ENCODE data around the gene SLC7A9. TPM values are rescaled to one million over a fixed set of nuclear protein-coding genes. Genes with fewer than 3 reads are reported as not detected.
"Not testable (repeated sequence)": the region's sequence is repeated elsewhere in the genome, so short reads cannot be mapped to it uniquely, and the experiment has no call there.

SLC7A9 gene
- total RNA-seq, 1 experiment from 2014 or later, result not detected

GRCh38 chr19:32866061-32866460 is 3.5 kb downstream of the SLC7A9 start:
- no peaks in the 10 kb centered on the region for H3K4me1 ChIP-seq (replicated peaks)
- DNase-seq (ENCODE audit: low read depth in 1 of 2, low spot score in 2 of 2), result no peak
- H3K27ac ChIP-seq, result no peak overlapping the region
- H3K9me3 ChIP-seq (replicated peaks), result no peaks in the 10 kb centered on the region
- no peak overlapping the region for H3K4me3 ChIP-seq
- H3K27me3 ChIP-seq (replicated peaks), result 0 out of 2 replicates have a peak, but pooled peaks cover 2% of the 10 kb centered on the region
- H3K36me3 ChIP-seq, result no peaks in the 10 kb centered on the region

- H3K36me3 ChIP-seq, result no peaks in the 10 kb centered on the region
- no peak for DNase-seq (ENCODE audit: low read depth in 1 of 2, low spot score in 2 of 2)
- no peaks in the 10 kb centered on the region for H3K9me3 ChIP-seq (replicated peaks)
- H3K4me3 ChIP-seq, result no peak overlapping the region
- no peaks in the 10 kb centered on the region for H3K27me3 ChIP-seq (replicated peaks)
- H3K4me1 ChIP-seq (replicated peaks), result no peaks in the 10 kb centered on the region
- no peak overlapping the region for H3K27ac ChIP-seq
Observed at GRCh38 chr19:32865326-32865725, 4.2 kb downstream of the SLC7A9 start.

GRCh38 chr19:32864318-32865007 is 5.1 kb downstream of the SLC7A9 start:
- H3K27ac ChIP-seq, result no peak overlapping the region
- H3K4me1 ChIP-seq (replicated peaks), result no peaks in the 10 kb centered on the region
- no peak for DNase-seq (ENCODE audit: low read depth in 1 of 2, low spot score in 2 of 2)

GRCh38 chr19:32863841-32864240 is 5.7 kb downstream of the SLC7A9 start:
- no peaks in the 10 kb centered on the region for H3K9me3 ChIP-seq (replicated peaks)
- no peaks in the 10 kb centered on the region for H3K27me3 ChIP-seq (replicated peaks)
- H3K4me3 ChIP-seq, result no peak overlapping the region
- H3K27ac ChIP-seq, result no peak overlapping the region
- no peak for DNase-seq (ENCODE audit: low read depth in 1 of 2, low spot score in 2 of 2)
- H3K4me1 ChIP-seq (replicated peaks), result no peaks in the 10 kb centered on the region
- no peaks in the 10 kb centered on the region for H3K36me3 ChIP-seq

More at GRCh38 chr19:32864318-32865007, 5.1 kb downstream of the SLC7A9 start:
- no peak overlapping the region for H3K4me3 ChIP-seq
- H3K27me3 ChIP-seq (replicated peaks), result no peaks in the 10 kb centered on the region
- no peaks in the 10 kb centered on the region for H3K36me3 ChIP-seq
- no peaks in the 10 kb centered on the region for H3K9me3 ChIP-seq (replicated peaks)

GRCh38 chr19:32863301-32863700 is 6.3 kb downstream of the SLC7A9 start:
- Histone ChIP-seq H3K9me3 (replicated peaks) (no peaks in the 10 kb centered on the region), H3K4me1 (replicated peaks) (no peaks in the 10 kb centered on the region), H3K36me3 (no peaks in the 10 kb centered on the region), H3K27me3 (replicated peaks) (no peaks in the 10 kb centered on the region), H3K27ac (no peak overlapping the region), H3K4me3 (no peak overlapping the region)
- DNase-seq (ENCODE audit: low read depth in 1 of 2, low spot score in 2 of 2), result no peak

GRCh38 chr19:32862741-32863140 is 6.8 kb downstream of the SLC7A9 start:
- Histone ChIP-seq H3K4me3 (no peak overlapping the region), H3K4me1 (replicated peaks) (no peaks in the 10 kb centered on the region), H3K36me3 (no peaks in the 10 kb centered on the region), H3K27me3 (replicated peaks) (no peaks in the 10 kb centered on the region), H3K27ac (no peak overlapping the region), H3K9me3 (replicated peaks) (no peaks in the 10 kb centered on the region)
- DNase-seq (ENCODE audit: low read depth in 1 of 2, low spot score in 2 of 2), result no peak

GRCh38 chr19:32862173-32862572 is 7.4 kb downstream of the SLC7A9 start:
- H3K27ac ChIP-seq, result no peak overlapping the region
- no peaks in the 10 kb centered on the region for H3K4me1 ChIP-seq (replicated peaks)
- no peaks in the 10 kb centered on the region for H3K27me3 ChIP-seq (replicated peaks)
- no peak overlapping the region for H3K4me3 ChIP-seq
- no peaks in the 10 kb centered on the region for H3K36me3 ChIP-seq
- DNase-seq (ENCODE audit: low read depth in 1 of 2, low spot score in 2 of 2), result no peak
- no peaks in the 10 kb centered on the region for H3K9me3 ChIP-seq (replicated peaks)

GRCh38 chr19:32861596-32861995 is 8.0 kb downstream of the SLC7A9 start:
- Histone ChIP-seq H3K9me3 (replicated peaks) (no peaks in the 10 kb centered on the region), H3K27me3 (replicated peaks) (no peaks in the 10 kb centered on the region), H3K4me1 (replicated peaks) (no peaks in the 10 kb centered on the region), H3K4me3 (no peak overlapping the region), H3K36me3 (no peaks in the 10 kb centered on the region), H3K27ac (no peak overlapping the region)
- DNase-seq (ENCODE audit: low read depth in 1 of 2, low spot score in 2 of 2), result no peak

GRCh38 chr19:32859591-32859990 is 10.0 kb downstream of the SLC7A9 start:
- no peaks in the 10 kb centered on the region for H3K4me1 ChIP-seq (replicated peaks)
- no peaks in the 10 kb centered on the region for H3K9me3 ChIP-seq (replicated peaks)
- H3K27ac ChIP-seq, result no peak overlapping the region
- H3K27me3 ChIP-seq (replicated peaks), result no peaks in the 10 kb centered on the region
- H3K36me3 ChIP-seq, result no peaks in the 10 kb centered on the region
- H3K4me3 ChIP-seq, result no peak overlapping the region
- DNase-seq (ENCODE audit: low read depth in 1 of 2, low spot score in 2 of 2), result no peak

GRCh38 chr19:32858559-32858958 is 11.0 kb downstream of the SLC7A9 start:
- Histone ChIP-seq H3K36me3 (no peaks in the 10 kb centered on the region), H3K9me3 (replicated peaks) (no peaks in the 10 kb centered on the region), H3K27me3 (replicated peaks) (no peaks in the 10 kb centered on the region), H3K27ac (no peak overlapping the region), H3K4me3 (no peak overlapping the region), H3K4me1 (replicated peaks) (no peaks in the 10 kb centered on the region)
- no peak for DNase-seq (ENCODE audit: low read depth in 1 of 2, low spot score in 2 of 2)

- H3K4me1 ChIP-seq (replicated peaks), result no peaks in the 10 kb centered on the region
- no peak for DNase-seq (ENCODE audit: low read depth in 1 of 2, low spot score in 2 of 2)
- no peaks in the 10 kb centered on the region for H3K36me3 ChIP-seq
- no peak overlapping the region for H3K4me3 ChIP-seq
- H3K9me3 ChIP-seq (replicated peaks), result no peaks in the 10 kb centered on the region
- H3K27me3 ChIP-seq (replicated peaks), result no peaks in the 10 kb centered on the region
- no peak overlapping the region for H3K27ac ChIP-seq
Observed at GRCh38 chr19:32858155-32858554, 11.4 kb downstream of the SLC7A9 start.

GRCh38 chr19:32857584-32857983 is 12.0 kb downstream of the SLC7A9 start:
- no peaks in the 10 kb centered on the region for H3K27me3 ChIP-seq (replicated peaks)
- H3K4me1 ChIP-seq (replicated peaks), result no peaks in the 10 kb centered on the region
- H3K27ac ChIP-seq, result no peak overlapping the region

GRCh38 chr19:32856818-32857217 is 12.7 kb downstream of the SLC7A9 start:
- not testable (repeated sequence) for H3K4me3 ChIP-seq; DNase-seq (ENCODE audit: low read depth in 1 of 2, low spot score in 2 of 2); H3K36me3 ChIP-seq; H3K27ac ChIP-seq; H3K9me3 ChIP-seq (replicated peaks); H3K4me1 ChIP-seq (replicated peaks); H3K27me3 ChIP-seq (replicated peaks)

More at GRCh38 chr19:32857584-32857983, 12.0 kb downstream of the SLC7A9 start:
- no peaks in the 10 kb centered on the region for H3K9me3 ChIP-seq (replicated peaks)
- no peak overlapping the region for H3K4me3 ChIP-seq
- no peaks in the 10 kb centered on the region for H3K36me3 ChIP-seq
- DNase-seq (ENCODE audit: low read depth in 1 of 2, low spot score in 2 of 2), result no peak

GRCh38 chr19:32852216-32852615 is 17.4 kb downstream of the SLC7A9 start:
- Histone ChIP-seq H3K4me1 (replicated peaks) (no peaks in the 10 kb centered on the region), H3K4me3 (no peak overlapping the region), H3K27ac (no peak overlapping the region), H3K9me3 (replicated peaks) (no peaks in the 10 kb centered on the region), H3K36me3 (no peaks in the 10 kb centered on the region), H3K27me3 (replicated peaks) (no peaks in the 10 kb centered on the region)
- no peak for DNase-seq (ENCODE audit: low read depth in 1 of 2, low spot score in 2 of 2)

GRCh38 chr19:32848035-32848434 is 21.5 kb downstream of the SLC7A9 start:
- H3K27me3 ChIP-seq (replicated peaks); DNase-seq (ENCODE audit: low read depth in 1 of 2, low spot score in 2 of 2); H3K9me3 ChIP-seq (replicated peaks); H3K4me3 ChIP-seq; H3K27ac ChIP-seq; H3K36me3 ChIP-seq; H3K4me1 ChIP-seq (replicated peaks): not testable (repeated sequence)
